Ovary (tissue), 3 donors: ENCODE results near the gene PANK3.

Source experiments
- EP300 ChIP-seq: sonication (generic); formaldehyde crosslinking; IDR thresholded peaks from one replicate; pipeline ENCODE4 v1.6.1; 2017; ENCODE audit warnings: antibody characterized with exemption
- POLR2A ChIP-seq: fragments of 450-650 bp; IDR thresholded peaks from one replicate; pipeline ENCODE4 v1.6.1; 2017; ENCODE audit warnings: antibody characterized with exemption, mild to moderate bottlenecking, moderate library complexity
- TF ChIP-seq, protein P1 (sequence below), 3 donors: fragments of 450-650 bp in 2 of 3; fragments of 200-600 bp in 1 of 3; IDR thresholded peaks; one replicate each; pipeline versions ENCODE4 v1.5.1 to v1.8.0; 2016 to 2022; ENCODE audit warnings: antibody characterized with exemption in 3 of 3, mild to moderate bottlenecking in 1 of 3
- donor health status: DM: no; HTN: no; CAD: no.

DNA sequence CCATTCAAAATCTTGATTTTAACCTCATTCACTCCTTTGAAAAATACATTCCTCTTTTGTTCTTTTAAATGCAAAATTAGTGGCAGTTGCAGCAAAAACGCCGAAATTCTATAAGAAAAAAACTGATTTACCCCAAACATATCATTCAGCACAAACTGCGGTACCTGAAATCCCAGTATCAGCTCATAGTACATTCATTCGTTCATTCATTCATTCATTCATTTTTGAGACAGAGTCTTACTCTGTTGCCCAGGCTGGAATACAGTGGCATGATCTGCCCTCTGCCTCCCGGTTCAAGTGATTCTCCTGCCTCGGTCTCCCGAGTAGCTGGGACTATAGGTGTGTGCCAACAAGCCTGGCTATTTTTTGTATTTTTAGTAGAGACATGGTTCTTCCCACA, 29.6 kb downstream of the PANK3 start:
- TF ChIP-seq, protein P1, sequence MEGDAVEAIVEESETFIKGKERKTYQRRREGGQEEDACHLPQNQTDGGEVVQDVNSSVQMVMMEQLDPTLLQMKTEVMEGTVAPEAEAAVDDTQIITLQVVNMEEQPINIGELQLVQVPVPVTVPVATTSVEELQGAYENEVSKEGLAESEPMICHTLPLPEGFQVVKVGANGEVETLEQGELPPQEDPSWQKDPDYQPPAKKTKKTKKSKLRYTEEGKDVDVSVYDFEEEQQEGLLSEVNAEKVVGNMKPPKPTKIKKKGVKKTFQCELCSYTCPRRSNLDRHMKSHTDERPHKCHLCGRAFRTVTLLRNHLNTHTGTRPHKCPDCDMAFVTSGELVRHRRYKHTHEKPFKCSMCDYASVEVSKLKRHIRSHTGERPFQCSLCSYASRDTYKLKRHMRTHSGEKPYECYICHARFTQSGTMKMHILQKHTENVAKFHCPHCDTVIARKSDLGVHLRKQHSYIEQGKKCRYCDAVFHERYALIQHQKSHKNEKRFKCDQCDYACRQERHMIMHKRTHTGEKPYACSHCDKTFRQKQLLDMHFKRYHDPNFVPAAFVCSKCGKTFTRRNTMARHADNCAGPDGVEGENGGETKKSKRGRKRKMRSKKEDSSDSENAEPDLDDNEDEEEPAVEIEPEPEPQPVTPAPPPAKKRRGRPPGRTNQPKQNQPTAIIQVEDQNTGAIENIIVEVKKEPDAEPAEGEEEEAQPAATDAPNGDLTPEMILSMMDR (IDR thresholded peaks at IDR 0.05) = no peak
- no peak for TF ChIP-seq EP300
- no peak for TF ChIP-seq POLR2A
